Measurements from ENCODE around the gene PLCH2.

Gene PLCH2

DNA sequence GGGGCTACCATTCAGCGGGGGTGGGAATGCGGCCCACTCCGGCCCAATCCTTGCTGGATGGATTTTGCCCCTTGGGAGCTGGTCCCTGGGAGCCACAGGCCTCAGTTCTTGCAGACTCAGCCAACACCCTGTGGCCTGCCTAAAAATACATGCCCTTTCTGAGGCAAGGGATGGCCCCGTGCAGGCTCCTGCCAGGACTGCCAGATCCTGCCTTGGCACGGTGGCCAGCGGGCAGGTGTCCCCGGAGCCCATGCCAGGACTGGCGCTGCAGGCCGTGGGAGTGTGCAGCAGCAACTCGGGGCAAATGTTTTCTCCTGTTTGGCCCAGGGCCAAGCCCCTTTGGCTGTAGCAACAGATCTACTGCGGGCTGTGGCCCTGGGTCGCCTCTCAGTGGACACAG, 51.9 kb downstream of the PLCH2 start:
- H3K4me1 ChIP-seq (ENCODE audit: insufficient read depth, low read length), result peaks cover 43% of the 10 kb centered on the region
- peaks cover 15% of the 10 kb centered on the region for H3K36me3 ChIP-seq (ENCODE audit: insufficient read depth, low read length)
- ATAC-seq (ENCODE audit: insufficient read depth, low read depth) (no peak), DNase-seq (no peak)
- TF ChIP-seq, protein P1, sequence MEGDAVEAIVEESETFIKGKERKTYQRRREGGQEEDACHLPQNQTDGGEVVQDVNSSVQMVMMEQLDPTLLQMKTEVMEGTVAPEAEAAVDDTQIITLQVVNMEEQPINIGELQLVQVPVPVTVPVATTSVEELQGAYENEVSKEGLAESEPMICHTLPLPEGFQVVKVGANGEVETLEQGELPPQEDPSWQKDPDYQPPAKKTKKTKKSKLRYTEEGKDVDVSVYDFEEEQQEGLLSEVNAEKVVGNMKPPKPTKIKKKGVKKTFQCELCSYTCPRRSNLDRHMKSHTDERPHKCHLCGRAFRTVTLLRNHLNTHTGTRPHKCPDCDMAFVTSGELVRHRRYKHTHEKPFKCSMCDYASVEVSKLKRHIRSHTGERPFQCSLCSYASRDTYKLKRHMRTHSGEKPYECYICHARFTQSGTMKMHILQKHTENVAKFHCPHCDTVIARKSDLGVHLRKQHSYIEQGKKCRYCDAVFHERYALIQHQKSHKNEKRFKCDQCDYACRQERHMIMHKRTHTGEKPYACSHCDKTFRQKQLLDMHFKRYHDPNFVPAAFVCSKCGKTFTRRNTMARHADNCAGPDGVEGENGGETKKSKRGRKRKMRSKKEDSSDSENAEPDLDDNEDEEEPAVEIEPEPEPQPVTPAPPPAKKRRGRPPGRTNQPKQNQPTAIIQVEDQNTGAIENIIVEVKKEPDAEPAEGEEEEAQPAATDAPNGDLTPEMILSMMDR (IDR thresholded peaks at IDR 0.05; ENCODE audit: borderline replicate concordance, extremely low read depth, low read length, poor library complexity, severe bottlenecking), result no peak
- no peak for TF ChIP-seq EZH2 (IDR thresholded peaks at IDR 0.05; ENCODE audit: borderline replicate concordance, low read depth, low read length, severe bottlenecking)
- H3K9me3 ChIP-seq (ENCODE audit: insufficient read depth, low read length, severe bottlenecking), result no peaks in the 10 kb centered on the region
- H3K4me2 ChIP-seq (ENCODE audit: insufficient read depth, low read length), result no peak overlapping the region
- H3K79me2 ChIP-seq (ENCODE audit: insufficient read depth, low read length), result peaks cover 30% of the 10 kb centered on the region
- H3K27ac ChIP-seq (ENCODE audit: low read length), result no peak overlapping the region
- H3K27me3 ChIP-seq (ENCODE audit: insufficient read depth, low read length, poor library complexity), result peaks cover 7% of the 10 kb centered on the region
- H4K20me1 ChIP-seq (ENCODE audit: insufficient read depth, low read length), result peaks cover 52% of the 10 kb centered on the region
- H3K9ac ChIP-seq (ENCODE audit: low read depth, low read length), result no peak overlapping the region
- no peak overlapping the region for H3K4me3 ChIP-seq (ENCODE audit: low read depth in 1 of 2, low read length in 2 of 2)
- no peak overlapping the region for H2AFZ ChIP-seq (ENCODE audit: low read depth, low read length)

DNA sequence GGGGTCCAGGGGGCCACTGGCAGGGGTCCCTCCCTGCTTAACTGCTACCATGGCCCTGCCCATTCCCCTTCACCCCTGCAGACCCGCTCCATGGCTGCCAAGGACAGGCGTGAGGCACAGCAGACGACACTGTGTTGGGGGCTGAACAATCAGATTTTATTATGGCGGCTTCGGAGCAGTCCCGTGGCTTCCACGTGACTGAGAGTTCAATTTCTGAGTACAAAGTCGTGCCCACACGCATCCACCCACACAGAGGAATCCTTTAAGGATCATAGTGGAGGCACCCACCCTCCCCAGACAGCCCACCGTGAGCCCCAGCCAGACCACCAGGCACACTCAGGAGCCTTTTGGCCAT, 52.5 kb downstream of the PLCH2 start:
- Histone ChIP-seq H3K79me2 (ENCODE audit: insufficient read depth, low read length) (peaks cover 25% of the 10 kb centered on the region), H3K27me3 (ENCODE audit: insufficient read depth, low read length, poor library complexity) (peaks cover 7% of the 10 kb centered on the region), H3K4me1 (ENCODE audit: insufficient read depth, low read length) (peaks cover 37% of the 10 kb centered on the region), H2AFZ (ENCODE audit: low read depth, low read length) (no peak overlapping the region), H3K4me3 (ENCODE audit: low read depth in 1 of 2, low read length in 2 of 2) (no peak overlapping the region), H3K9me3 (ENCODE audit: insufficient read depth, low read length, severe bottlenecking) (no peaks in the 10 kb centered on the region), H3K9ac (ENCODE audit: low read depth, low read length) (no peak overlapping the region), H3K4me2 (ENCODE audit: insufficient read depth, low read length) (no peak overlapping the region), H4K20me1 (ENCODE audit: insufficient read depth, low read length) (peaks cover 46% of the 10 kb centered on the region), H3K36me3 (ENCODE audit: insufficient read depth, low read length) (peaks cover 14% of the 10 kb centered on the region), H3K27ac (ENCODE audit: low read length) (no peak overlapping the region)
- DNase-seq, result no peak
- ATAC-seq (ENCODE audit: insufficient read depth, low read depth), result no peak
- TF ChIP-seq, protein P1 (IDR thresholded peaks at IDR 0.05; ENCODE audit: borderline replicate concordance, extremely low read depth, low read length, poor library complexity, severe bottlenecking), result no peak
- TF ChIP-seq EZH2 (IDR thresholded peaks at IDR 0.05; ENCODE audit: borderline replicate concordance, low read depth, low read length, severe bottlenecking), result no peak

DNA sequence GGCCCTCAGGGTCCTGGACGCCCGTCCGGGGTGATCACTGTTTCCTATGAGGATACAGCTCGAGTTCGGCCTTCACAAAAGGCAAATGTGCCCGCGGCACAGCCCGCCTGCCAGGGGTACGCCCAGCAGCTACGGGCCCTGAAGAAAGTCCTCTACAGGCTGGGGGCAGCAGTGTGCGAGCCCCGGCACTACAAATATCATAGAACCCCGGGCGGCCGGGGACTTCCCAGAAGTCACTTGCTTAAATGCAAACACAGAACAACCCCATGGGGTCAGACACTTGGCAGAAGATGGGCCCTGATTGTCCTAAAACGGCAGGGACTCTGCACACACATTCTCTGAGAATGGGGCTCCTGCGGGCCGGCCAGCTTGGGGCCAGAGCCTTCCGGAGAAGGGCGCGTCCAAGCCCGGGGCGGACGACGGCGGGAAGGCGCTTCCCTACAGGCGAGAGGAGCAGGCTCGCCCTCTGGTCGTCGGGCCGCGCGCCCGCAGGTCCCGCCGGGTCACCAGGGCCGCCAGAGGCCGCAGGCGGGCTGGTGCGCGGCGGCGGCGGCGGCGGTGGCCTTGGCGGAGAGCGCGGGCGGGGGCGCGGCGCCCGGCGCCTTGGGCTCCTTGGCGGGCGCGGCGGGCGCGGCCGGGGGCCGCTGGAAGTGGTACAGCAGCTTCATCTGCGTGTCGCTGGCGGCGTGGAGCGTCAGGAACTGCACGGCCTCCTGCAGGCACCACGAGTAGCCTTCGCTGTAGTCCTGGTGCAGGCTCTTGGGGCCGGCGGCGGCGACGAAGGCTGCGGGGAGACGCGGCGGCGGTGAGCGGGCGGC, 53.1 kb downstream of the PLCH2 start:
- H3K4me2 ChIP-seq (ENCODE audit: insufficient read depth, low read length), result no peak overlapping the region

More for the DNA sequence above, 53.1 kb downstream of the PLCH2 start:
- ATAC-seq (ENCODE audit: insufficient read depth, low read depth) (no peak), DNase-seq (no peak)
- Histone ChIP-seq H3K4me3 (ENCODE audit: low read depth in 1 of 2, low read length in 2 of 2) (no peak overlapping the region), H3K27me3 (ENCODE audit: insufficient read depth, low read length, poor library complexity) (peaks cover 7% of the 10 kb centered on the region), H3K9me3 (ENCODE audit: insufficient read depth, low read length, severe bottlenecking) (no peaks in the 10 kb centered on the region), H3K4me1 (ENCODE audit: insufficient read depth, low read length) (peaks cover 32% of the 10 kb centered on the region), H4K20me1 (ENCODE audit: insufficient read depth, low read length) (peaks cover 40% of the 10 kb centered on the region), H3K9ac (ENCODE audit: low read depth, low read length) (no peak overlapping the region), H3K36me3 (ENCODE audit: insufficient read depth, low read length) (peaks cover 9% of the 10 kb centered on the region), H3K27ac (ENCODE audit: low read length) (no peak overlapping the region), H2AFZ (ENCODE audit: low read depth, low read length) (no peak overlapping the region), H3K79me2 (ENCODE audit: insufficient read depth, low read length) (peaks cover 19% of the 10 kb centered on the region)
- TF ChIP-seq, protein P1 (IDR thresholded peaks at IDR 0.05; ENCODE audit: borderline replicate concordance, extremely low read depth, low read length, poor library complexity, severe bottlenecking), result no peak
- TF ChIP-seq EZH2 (IDR thresholded peaks at IDR 0.05; ENCODE audit: borderline replicate concordance, low read depth, low read length, severe bottlenecking), result no peak

All from DND-41 (cell line).